ENCODE measurements around the gene CD226.

DNA sequence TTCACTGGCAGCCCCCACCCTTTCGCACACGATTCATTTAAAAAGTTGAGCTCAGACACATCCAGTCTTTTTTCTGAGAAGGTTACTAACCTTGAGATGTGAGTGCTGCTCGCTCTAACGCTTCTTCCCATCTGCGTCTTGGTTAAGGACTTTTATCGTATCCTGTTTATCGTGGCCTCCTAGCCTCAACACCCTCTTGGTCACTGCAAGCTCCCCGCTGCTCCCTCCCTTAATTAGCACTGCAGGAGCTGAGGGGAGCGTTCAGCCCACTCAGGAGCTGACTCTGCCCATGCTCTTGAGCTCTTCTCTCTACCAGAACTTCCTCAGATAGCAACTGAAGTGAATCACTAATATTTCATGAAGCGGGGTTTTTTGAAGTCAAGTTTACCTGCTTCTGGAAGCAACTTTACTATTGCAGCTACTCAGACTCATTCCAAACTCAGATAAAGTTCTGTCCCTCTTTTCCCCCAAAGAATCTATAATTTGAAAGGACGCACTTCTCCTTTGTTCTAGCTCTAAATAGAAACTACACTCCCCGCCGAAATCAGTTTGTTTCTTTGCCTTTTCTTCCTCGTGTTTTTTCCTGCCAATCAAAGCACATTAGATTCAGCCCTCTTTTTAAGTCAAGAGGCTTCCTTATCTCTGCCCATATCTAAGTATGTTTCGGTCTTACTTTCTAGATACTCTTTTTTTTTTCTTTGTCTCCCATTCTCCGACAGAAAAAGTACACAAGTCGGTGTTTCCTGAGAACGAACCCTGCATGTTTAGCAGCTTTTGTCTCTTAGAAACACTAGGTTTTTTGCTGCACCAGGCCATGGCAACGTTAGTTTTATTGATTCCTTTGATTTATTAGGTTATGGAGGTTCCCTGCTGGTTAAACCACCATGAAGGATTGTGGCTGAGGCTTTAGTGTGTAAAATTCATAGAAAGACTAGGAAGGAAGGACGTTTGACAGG lies 9.3 kb upstream of the CD226 start:
- TF ChIP-seq, protein P1, sequence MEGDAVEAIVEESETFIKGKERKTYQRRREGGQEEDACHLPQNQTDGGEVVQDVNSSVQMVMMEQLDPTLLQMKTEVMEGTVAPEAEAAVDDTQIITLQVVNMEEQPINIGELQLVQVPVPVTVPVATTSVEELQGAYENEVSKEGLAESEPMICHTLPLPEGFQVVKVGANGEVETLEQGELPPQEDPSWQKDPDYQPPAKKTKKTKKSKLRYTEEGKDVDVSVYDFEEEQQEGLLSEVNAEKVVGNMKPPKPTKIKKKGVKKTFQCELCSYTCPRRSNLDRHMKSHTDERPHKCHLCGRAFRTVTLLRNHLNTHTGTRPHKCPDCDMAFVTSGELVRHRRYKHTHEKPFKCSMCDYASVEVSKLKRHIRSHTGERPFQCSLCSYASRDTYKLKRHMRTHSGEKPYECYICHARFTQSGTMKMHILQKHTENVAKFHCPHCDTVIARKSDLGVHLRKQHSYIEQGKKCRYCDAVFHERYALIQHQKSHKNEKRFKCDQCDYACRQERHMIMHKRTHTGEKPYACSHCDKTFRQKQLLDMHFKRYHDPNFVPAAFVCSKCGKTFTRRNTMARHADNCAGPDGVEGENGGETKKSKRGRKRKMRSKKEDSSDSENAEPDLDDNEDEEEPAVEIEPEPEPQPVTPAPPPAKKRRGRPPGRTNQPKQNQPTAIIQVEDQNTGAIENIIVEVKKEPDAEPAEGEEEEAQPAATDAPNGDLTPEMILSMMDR (IDR thresholded peaks at IDR 0.05) = no peak
- TF ChIP-seq ZFX (IDR thresholded peaks at IDR 0.05; ENCODE audit: borderline replicate concordance) = no peak

Data from 22Rv1 (cell line).